ENCODE results near the gene EEA1.

The EEA1 gene

GRCh38 chr12:92886131-92886530 is 43.0 kb downstream of the EEA1 start:
- no peak for DNase-seq (ENCODE audit: low read depth in 2 of 2)

DNA sequence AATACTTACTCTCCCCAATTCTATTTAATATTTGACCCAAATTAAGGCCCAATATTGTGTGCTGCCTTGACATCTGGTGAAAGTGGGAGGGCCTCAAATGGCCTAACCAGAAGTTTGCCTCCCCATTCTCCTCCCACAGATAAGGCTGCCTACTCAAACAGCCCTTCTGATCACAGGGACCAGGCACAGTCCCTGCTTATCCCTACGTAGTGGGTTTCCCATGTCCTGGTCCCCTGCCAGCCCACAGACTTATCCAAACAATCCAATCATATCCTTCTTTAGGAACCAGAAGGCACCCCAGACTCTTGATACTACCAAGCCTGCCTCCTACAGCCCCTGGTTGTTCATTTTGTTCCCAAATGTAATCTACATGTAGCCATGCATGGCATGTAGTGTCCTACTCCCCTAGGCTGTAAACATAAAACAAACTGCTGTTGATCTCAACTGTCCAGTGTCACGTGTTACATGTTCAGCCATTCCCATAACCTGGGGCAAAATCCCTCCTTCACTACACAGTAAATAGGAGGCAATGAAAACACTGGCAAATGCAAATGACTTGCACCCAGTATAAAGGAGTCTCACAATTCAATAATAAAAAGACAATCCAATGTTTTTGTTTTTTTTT is 49.3 kb downstream of the EEA1 start:
- no peak for DNase-seq (ENCODE audit: low read depth in 2 of 2)

DNA sequence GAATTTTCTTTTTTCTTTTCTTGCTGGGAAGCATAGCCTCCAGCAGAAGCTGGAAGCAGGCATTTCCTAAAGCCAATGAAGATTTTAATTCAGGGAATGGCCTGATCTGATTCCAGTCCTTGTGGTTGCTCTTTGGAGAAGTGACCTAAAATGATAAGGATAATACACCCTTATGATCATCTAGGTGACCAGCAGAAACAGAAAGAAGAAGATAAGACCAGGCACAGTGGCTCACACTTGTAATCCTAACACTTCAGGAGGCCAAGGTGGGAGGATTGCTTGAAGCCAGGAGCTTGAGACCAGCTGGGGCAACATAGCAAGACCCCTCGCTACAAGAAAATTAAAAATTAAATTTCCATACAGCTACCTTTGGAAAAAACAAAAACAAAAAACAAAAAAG is 51.2 kb downstream of the EEA1 start:
- DNase-seq (ENCODE audit: low read depth in 2 of 2), result no peak

DNA sequence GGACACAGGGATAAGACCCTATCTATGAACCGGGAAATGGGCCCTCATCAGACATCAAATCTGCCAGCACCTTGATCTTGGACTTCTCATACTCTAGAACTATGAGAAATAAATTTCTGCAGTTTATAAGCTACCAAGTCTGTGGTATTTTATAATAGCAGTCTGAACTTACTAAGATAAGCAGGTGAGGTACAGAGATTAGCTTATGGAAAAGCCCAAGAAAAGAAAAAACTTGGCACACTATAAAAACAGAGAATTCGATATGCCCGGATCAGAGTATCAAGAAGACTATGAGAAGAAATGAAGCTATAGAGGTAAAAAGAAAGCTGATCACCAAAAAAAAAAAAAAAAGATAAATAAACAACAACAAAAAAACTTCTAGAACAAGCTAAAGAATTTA is 52.6 kb downstream of the EEA1 start:
- DNase-seq (ENCODE audit: low read depth in 2 of 2), result no peak

DNA sequence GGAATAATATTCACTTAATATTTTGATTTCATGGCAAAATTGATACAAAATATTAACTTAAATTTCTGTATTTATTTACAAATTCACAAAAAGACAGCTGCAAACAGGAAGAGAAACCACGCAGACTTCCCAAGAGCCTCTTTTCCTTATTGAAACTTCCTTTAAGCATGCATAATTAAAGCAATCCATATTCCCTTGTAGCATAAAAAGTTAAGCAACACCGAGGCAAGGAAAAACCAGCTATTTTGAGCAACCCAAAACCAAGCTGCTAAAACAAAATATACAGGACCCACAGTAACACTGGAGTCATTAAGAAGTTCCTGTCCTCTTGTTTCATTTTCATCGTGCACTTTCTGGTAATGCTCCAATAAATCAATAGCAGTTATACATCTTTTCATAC is 58.0 kb downstream of the EEA1 start:
- no peak for DNase-seq (ENCODE audit: low read depth in 2 of 2)

GRCh38 chr12:92866418-92866817 is 62.7 kb downstream of the EEA1 start:
- DNase-seq (ENCODE audit: low read depth in 2 of 2), result no peak

- DNase-seq (ENCODE audit: low read depth in 2 of 2), result no peak
These were observed 65.8 kb downstream of the EEA1 start for GRCh38 chr12:92863251-92863650.

DNA sequence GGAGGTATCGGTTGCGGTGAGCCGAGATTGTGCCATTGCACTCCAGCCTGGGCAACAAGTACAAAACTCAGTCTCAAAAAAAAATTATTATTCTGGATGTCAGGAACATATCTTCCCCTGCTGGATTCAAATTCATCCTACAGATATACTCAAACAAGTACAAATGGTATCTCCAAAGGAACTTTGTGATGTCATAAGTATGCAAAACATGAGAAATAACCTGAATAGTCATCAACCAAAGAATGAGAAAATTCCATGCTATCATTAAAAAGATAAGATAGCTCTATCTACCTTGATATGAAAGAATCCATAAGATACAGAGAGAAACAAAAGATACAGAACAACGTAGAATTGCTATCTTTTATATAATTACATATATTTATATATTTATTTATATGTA is 67.7 kb downstream of the EEA1 start:
- no peak for DNase-seq (ENCODE audit: low read depth in 2 of 2)

DNA sequence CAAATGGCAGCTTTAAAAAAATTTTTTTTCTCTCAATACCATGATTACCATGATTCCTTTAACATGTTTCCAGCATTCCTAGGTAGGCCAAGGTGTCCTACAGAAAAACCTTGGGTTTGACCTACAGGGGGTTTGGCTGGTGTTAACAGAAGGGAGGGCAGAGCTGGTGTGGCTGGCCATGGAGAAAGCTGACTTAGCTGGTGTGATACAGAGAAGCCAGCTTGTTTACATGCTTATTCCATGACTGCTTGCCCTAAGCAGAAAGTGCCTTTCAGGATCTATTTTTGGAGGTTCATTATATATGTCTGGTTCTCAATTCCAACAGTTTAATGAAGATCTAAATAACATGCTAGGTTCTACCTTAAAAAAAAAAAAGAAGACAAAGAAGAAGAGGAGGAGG is 68.6 kb downstream of the EEA1 start:
- no peak for DNase-seq (ENCODE audit: low read depth in 2 of 2)

GRCh38 chr12:92859650-92860386 is 69.3 kb downstream of the EEA1 start:
- DNase-seq (ENCODE audit: low read depth in 2 of 2), result no peak

DNA sequence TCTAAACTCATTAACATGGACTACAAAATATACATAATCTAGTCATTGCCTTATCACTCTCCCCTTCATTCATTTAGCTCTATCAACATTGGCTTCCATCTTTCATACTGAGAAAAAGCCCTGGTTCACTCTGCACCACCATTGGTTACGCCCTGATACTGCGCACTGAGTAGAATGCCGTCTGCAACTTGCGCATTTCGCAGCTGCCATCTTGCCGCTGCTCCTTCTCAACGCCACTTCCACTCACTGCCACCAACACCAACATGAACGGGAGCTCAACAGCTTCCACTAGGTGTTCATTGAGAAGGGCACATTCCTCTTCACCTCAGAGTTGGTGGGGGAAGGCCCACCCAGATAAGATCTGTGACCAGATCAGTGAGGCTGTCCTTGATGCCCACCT is 71.3 kb downstream of the EEA1 start:
- DNase-seq (ENCODE audit: low read depth in 2 of 2), result no peak

GRCh38 chr12:92854344-92854743 is 74.8 kb downstream of the EEA1 start:
- no peak for DNase-seq (ENCODE audit: low read depth in 2 of 2)

DNA sequence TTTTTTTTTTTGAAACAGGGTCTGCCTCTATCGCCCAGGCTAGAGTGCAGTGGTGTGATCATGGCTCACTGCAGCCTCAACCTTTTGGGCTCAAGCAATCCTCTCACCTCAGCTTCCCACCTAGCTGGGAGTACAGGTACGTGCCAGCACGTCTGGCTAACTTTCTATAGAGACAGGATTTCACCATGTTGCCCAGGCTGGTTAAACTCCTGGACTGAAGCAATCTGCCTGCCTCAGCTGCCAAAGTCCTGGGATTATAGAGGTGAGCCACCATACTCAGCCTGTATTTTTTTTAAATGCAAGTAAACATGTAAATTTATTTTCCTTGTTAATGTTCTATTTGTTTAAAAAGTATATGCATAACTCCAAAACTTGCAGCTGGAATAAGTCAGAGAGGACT is 80.4 kb downstream of the EEA1 start:
- DNase-seq (ENCODE audit: low read depth in 2 of 2), result no peak

- DNase-seq (ENCODE audit: low read depth in 2 of 2), result no peak
These were observed 81.7 kb downstream of the EEA1 start for GRCh38 chr12:92847368-92847767.

GRCh38 chr12:92845329-92845728 is 83.8 kb downstream of the EEA1 start:
- DNase-seq (ENCODE audit: low read depth in 2 of 2), result no peak

DNA sequence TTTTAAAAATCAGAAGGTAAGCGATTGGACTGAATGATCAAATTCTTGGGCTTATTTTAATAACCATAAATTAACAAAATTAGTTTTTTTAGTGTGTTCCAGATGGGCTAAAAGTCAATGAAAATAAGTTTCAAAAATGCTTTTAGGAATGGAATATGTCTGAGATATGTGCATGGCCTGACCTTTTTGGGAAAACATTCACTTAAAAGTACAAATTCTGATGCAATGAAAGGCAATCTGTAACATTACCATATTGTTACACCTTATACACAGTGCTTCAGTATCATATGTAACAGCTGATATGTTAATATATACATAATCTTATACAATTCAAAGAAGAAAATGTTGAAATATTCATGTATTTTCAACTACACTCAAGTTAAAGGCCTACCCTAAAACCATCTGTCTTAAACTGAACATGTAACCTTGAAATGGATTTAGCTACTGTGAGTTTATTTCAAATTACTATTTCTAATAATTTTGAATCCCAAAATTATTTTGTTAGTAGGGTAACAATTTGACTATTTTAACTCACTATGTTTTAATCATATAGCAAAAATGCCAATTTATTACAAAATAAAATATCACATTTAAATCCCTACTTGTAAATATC is 84.8 kb downstream of the EEA1 start:
- no peak for DNase-seq (ENCODE audit: low read depth in 2 of 2)

DNA sequence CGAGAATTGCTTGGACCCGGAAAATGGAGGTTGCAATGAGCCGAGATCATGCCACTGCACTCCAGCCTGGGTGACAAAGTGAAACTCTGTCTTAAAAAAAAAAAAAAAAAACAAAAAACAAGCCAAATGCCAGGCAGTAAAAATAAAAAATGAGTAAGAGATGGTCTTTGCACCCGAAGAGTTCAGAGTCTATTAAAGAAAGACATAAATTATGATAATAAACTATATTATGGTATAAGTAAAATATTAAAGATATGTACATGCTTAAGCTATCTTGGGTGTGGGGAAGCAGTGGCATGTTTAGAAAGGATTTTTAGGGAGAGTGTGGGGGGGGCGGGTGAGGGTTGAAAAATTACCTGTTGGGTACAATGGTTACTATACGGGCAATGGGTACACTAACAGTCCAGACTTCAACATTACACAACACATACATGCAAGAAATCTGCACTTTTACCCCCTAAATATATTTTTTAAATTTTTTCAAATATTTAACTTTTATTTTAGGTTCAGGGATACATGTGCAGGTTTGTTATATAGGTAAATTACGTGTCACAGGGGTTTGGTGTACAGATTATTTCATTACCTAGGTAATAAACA is 99.3 kb downstream of the EEA1 start:
- DNase-seq (ENCODE audit: low read depth in 2 of 2), result no peak

DNA sequence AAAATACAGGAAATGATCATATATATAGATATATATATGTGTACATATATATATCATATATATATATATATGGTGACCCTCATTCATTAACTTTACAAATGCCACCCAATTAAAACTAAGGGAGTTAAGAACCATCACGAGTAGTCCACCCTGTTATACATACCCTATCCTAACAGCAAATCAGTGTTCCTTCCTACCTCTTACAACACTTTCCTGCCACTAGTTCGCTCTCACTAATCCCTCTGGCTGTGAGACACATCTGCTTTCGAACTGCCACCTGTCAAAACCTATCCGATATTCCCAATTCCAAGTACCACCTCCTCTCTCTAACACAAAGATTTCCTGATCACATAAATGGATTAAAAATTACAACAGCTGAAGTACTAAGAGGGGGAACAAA is 100.5 kb downstream of the EEA1 start:
- no peak for DNase-seq (ENCODE audit: low read depth in 2 of 2)

DNA sequence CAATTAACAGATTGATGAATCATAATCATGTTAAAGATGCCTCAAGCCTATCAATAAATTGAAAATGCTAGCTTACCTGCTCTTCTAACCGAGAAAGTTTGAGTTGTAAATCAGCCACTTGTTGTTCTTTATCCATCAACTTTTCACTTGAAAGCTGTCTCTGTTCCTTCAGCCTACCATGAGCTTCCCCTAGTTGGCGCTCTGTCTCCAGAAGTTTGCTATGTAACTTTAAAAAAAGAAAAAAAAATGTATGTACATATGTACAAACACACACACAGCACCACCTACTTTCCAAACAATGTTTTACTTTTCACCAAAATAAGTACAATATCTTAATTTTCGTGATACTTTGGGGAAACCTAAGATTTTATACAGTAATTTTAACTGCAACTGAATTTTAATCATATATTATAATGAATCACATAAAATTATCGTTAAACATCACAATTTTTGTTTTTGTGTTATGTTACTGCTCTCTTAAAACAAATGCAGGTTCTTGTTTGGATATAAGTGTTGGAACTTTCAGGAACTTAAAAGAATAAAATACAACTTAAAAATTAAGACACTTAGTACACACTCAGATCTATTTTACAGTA is 101.2 kb downstream of the EEA1 start:
- no peak for DNase-seq (ENCODE audit: low read depth in 2 of 2)

DNA sequence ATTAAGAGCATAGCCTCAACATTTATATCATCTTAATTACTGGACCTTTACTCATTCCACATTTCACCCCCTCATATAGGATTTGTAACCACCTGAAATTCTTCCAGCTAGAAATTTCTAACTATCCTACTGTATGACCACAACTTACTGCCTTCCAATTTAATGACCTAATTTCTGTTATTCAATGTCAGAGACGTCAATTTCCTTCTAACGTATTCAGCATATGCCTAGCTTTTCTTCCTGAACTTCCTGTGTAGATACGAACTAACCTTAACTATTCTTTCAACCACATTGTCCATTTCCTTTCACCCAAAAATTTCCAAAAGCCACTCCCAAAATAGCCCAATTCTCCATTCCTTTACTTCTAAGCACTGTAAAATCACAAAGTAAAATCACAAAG is 108.0 kb downstream of the EEA1 start:
- DNase-seq (ENCODE audit: low read depth in 2 of 2), result no peak

DNA sequence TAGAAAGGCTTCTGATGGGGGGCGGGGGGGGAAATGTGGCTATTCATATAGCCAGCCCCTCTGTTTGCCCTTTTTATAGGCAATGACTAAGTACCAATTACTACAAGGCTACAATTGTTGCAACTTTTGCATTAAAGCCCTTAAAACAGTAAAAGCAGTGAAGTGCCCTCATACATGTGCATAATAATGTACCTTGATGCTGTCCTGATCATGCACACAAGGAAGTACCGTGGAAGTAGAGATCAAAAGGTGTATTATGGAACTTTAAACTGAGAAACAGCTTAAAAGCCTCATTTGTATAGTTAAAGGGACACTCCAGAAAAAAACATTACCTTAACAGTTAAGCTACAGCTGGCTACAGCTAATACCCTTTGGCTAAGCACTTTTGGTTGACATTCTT is 114.5 kb downstream of the EEA1 start:
- DNase-seq (ENCODE audit: low read depth in 2 of 2), result no peak

DNA sequence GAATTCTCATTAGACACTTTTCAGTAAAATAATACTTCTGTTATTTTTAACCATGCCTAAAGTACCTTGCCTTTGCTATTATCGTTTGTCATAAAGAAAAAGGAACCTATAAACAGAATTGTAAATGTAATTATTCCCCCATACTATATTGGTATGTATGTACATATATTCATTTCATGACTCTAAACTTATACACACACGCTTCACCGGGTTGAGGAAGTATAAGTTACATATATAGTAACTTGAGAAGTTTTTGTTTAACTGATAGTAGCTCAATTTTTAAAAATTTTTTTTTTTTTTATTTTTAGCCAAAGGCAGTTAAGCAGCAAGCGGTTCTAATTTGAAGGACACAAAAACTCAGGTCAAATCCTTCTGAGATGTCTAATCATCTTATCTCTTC is 118.7 kb downstream of the EEA1 start:
- no peak for DNase-seq (ENCODE audit: low read depth in 2 of 2)

- no peak for DNase-seq (ENCODE audit: low read depth in 2 of 2)
These were observed 125.2 kb downstream of the EEA1 start for GRCh38 chr12:92803903-92804302.

Data from stimulated activated CD8-positive, alpha-beta memory T cell treated with anti-CD3 and anti-CD28 coated beads, Interleukin-7, amount 100 ng/mL, for 1 hour (primary cell).